Hepatocyte (in vitro differentiated cells): Measurements from ENCODE around the gene RAB11FIP4. TPM values are rescaled to one million over a fixed set of nuclear protein-coding genes. Genes with fewer than 3 reads are reported as not detected.

Source experiments
- DNase-seq: peaks from one replicate; pipeline ENCODE4 v3.0.0-alpha.2; 2016; ENCODE audit warnings: low spot score
- H2AFZ ChIP-seq: fragments of 200-600 bp; sonication (generic); 2 replicates; pipeline ENCODE4 v1.6.0; 2016; ENCODE audit warnings: antibody characterized with exemption, mild to moderate bottlenecking
- H3K27ac ChIP-seq: fragments of 200-600 bp; sonication (generic); 2 replicates; pipeline ENCODE4 v1.5.1; 2016; ENCODE audit warnings: mild to moderate bottlenecking
- H3K27me3 ChIP-seq: fragments of 200-600 bp; sonication (generic); 2 replicates; pipeline ENCODE4 v1.6.1; 2016
- H3K36me3 ChIP-seq: fragments of 200-600 bp; sonication (generic); replicated peaks from 2 replicates; pipeline ENCODE4 v1.5.1; 2016; ENCODE audit warnings: low read depth; ENCODE audit not compliant: insufficient read depth
- H3K4me1 ChIP-seq: fragments of 200-600 bp; sonication (generic); 2 replicates; pipeline ENCODE4 v1.5.1; 2016; ENCODE audit warnings: mild to moderate bottlenecking, moderate library complexity; ENCODE audit not compliant: insufficient read depth
- H3K4me2 ChIP-seq: fragments of 200-600 bp; sonication (generic); 2 replicates; pipeline ENCODE4 v1.6.0; 2016
- H3K4me3 ChIP-seq: fragments of 200-600 bp; sonication (generic); 2 replicates; pipeline ENCODE4 v1.5.1; 2016; ENCODE audit warnings: mild to moderate bottlenecking
- H3K79me2 ChIP-seq: fragments of 200-600 bp; sonication (generic); 2 replicates; pipeline ENCODE4 v1.6.0; 2017; ENCODE audit warnings: mild to moderate bottlenecking
- H3K9me2 ChIP-seq: fragments of 200-600 bp; sonication (generic); replicated peaks from 2 replicates; pipeline ENCODE4 v1.6.0; 2017; ENCODE audit warnings: mild to moderate bottlenecking; ENCODE audit not compliant: insufficient read depth
- H3K9me3 ChIP-seq: fragments of 200-600 bp; sonication (generic); 2 replicates; pipeline ENCODE4 v1.5.1; 2016; ENCODE audit warnings: low read depth, mild to moderate bottlenecking
- H4K20me1 ChIP-seq: fragments of 200-600 bp; sonication (generic); 2 replicates; pipeline ENCODE4 v1.6.0; 2016; ENCODE audit warnings: mild to moderate bottlenecking; ENCODE audit not compliant: insufficient read depth, poor library complexity, severe bottlenecking
- CTCF ChIP-seq: fragments of 200-600 bp; sonication (generic); IDR thresholded peaks from 2 replicates; pipeline ENCODE4 v1.5.1; 2016; ENCODE audit warnings: antibody characterized with exemption, mild to moderate bottlenecking; ENCODE audit not compliant: poor library complexity
- EZH2 ChIP-seq: fragments of 200-600 bp; sonication (generic); IDR thresholded peaks from 2 replicates; pipeline ENCODE4 v1.6.1; 2016; ENCODE audit warnings: antibody characterized with exemption, mild to moderate bottlenecking, borderline replicate concordance
- EZH2phosphoT487 ChIP-seq: fragments of 200-600 bp; sonication (generic); IDR thresholded peaks from one replicate; pipeline ENCODE4 v1.6.1; 2018; ENCODE audit warnings: antibody characterized with exemption, mild to moderate bottlenecking, low read depth, moderate library complexity; ENCODE audit not compliant: unreplicated experiment, severe bottlenecking
- WGBS: methylation state at CpG from one replicate; pipeline ENCODE4 v1.1.6; 2016; ENCODE audit warnings: low lambda C conversion rate; ENCODE audit errors: missing lambda C conversion rate; 5-methylcytosine and 5-hydroxymethylcytosine counted together
- polyA plus RNA-seq: library from polyadenylated mRNA; unstranded; fragments of >200 nt; fragmentation: Nextera tagmentation; extraction: Ambion mirVana; gene quantifications from 2 replicates; pipeline ENCODE4 v1.2.1, GENCODE V29; 2016
- total RNA-seq: library from RNA; depleted of rRNA; stranded (reverse); fragments of >200 nt; gene quantifications from 2 replicates; pipeline ENCODE4 v1.2.3, GENCODE V29; 2014

RAB11FIP4 gene
- total and polyA plus RNA-seq, 2 experiments from 2014 or later: 25.8 to 35.6 TPM

DNA sequence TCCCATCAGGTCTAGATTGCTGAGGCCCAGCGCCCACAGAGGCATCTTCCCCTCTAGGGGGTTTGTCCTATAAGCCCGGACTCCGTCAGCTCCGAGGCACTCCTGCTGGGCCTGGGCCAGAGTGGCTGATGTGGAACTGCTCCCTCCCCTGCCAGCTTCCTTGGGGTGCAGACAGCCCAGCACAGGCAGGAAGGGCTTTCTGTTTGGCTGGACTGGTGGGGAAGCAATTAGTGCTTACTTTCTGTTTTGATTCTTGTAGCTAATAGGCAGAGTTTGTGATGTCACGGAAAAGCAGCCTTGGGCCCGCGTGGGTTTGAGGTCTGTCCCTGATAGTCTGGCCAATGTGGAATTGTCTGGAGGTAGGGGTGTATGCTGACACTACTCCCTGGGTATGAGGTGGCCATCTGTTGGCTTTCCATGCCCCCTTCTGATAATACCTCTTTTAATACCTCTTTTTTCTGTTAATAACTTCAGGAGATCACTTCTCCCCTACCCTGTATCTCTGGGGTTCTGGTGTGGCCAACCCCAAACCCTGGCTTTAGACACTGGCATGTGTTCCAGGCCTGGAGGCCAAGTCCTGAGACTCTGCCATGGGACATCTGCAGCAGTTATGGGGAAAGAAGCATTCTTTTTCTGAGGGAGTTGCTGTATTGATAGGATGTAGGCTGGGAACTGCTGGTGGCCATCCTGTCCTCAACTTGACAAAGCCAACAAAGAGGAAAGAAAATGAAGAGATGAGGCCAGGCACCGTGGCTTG is 190.9 kb downstream of the RAB11FIP4 start:
- Histone ChIP-seq H3K4me2 (no peak overlapping the region), H3K27me3 (no peaks in the 10 kb centered on the region), H3K4me3 (no peak overlapping the region), H3K27ac (no peak overlapping the region), H2AFZ (no peak overlapping the region), H3K9me3 (no peaks in the 10 kb centered on the region), H3K79me2 (peaks cover 3% of the 10 kb centered on the region), H4K20me1 (no peaks in the 10 kb centered on the region), H3K36me3 (no peaks in the 10 kb centered on the region), H3K4me1 (peaks cover 3% of the 10 kb centered on the region), H3K9me2 (no peaks in the 10 kb centered on the region)
- 83% methylated on average over 8 of the region's 8 CpGs for WGBS
- DNase-seq: no peak
- TF ChIP-seq CTCF (no peak), EZH2 (no peak), EZH2phosphoT487 (no peak)

DNA sequence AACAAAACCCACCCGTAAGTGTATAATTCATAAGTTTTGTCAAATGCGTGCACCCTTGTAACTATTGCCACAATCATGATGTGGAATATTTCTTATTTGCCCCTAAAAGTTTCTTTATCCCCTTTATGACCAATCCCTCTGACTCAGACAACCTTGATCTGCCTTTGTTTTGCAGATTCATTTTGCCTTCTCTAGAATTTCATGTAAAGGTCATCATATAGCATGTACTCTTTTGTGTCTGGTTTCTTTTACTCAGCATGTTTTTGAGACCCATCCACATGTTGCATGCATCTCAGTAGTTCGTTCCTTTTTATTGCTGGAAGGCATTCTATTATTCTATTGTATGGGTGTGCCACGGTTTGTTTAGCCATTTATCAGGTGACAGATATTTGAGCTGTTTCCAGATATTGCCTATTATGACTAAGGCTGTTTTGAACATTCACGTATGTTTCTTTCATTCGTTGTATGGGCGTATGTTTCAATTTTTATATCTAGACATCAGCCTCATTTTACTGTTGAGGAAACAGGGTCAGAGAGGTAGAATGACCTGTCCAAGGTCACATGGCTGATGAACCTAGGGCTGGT is 192.4 kb downstream of the RAB11FIP4 start:
- no peak overlapping the region for H2AFZ ChIP-seq
- H3K4me3 ChIP-seq: no peak overlapping the region
- no peaks in the 10 kb centered on the region for H3K36me3 ChIP-seq
- no peaks in the 10 kb centered on the region for H3K9me2 ChIP-seq
- no peaks in the 10 kb centered on the region for H4K20me1 ChIP-seq
- no peak overlapping the region for H3K27ac ChIP-seq
- no peaks in the 10 kb centered on the region for H3K9me3 ChIP-seq
- H3K4me2 ChIP-seq: no peak overlapping the region
- H3K79me2 ChIP-seq: no peaks in the 10 kb centered on the region
- TF ChIP-seq EZH2phosphoT487 (no peak), CTCF (no peak), EZH2 (no peak)
- H3K27me3 ChIP-seq: no peaks in the 10 kb centered on the region
- peaks cover 3% of the 10 kb centered on the region for H3K4me1 ChIP-seq
- no peak for DNase-seq
- 75% methylated on average over 7 of the region's 7 CpGs for WGBS

DNA sequence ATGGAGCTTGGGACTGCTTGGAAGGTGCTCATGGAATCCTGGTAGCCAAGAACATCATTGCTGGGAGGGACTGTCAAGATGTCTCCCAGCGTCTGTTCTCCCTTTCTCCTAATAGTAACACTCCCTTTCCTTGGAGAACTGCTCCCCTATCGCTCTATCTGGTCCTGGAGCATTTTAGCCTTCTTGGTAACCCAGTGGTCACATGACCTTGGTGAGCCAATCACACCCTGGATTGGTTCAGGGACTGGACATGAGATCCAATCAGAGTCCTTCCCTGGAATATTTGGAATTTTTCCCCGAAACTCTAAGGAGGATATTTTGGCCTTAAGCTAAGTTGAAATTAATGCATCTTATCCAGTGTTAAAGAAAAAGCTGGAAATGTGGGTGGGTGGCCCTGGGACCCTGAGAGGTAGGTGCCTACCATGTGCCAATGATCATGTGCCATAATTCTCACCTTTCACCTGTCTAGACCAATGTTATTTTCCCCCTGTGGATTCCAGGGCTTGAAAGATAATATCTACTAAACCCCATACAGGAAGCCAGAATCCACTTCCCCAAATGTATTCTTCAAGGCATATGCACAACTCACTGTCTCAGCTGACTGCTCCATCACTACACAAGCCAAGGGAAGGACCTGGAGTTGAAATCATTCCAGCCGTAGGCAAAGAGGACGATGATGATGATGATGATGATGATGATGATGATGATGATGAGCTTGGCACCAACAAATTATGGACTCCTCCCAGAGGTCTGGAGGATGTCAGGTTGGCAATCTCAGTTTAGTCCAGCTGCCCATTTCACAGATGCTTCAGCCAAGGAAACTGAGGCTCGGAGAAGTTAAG is 193.2 kb downstream of the RAB11FIP4 start:
- H2AFZ ChIP-seq: no peak overlapping the region
- H3K9me2 ChIP-seq: no peaks in the 10 kb centered on the region
- H3K27ac ChIP-seq: no peak overlapping the region
- no peaks in the 10 kb centered on the region for H3K79me2 ChIP-seq
- no peak overlapping the region for H3K4me2 ChIP-seq
- no peaks in the 10 kb centered on the region for H3K27me3 ChIP-seq
- no peaks in the 10 kb centered on the region for H4K20me1 ChIP-seq
- H3K36me3 ChIP-seq: no peaks in the 10 kb centered on the region
- H3K4me3 ChIP-seq: no peak overlapping the region
- H3K9me3 ChIP-seq: no peaks in the 10 kb centered on the region
- 98% methylated on average over 6 of the region's 6 CpGs for WGBS
- no peak for TF ChIP-seq EZH2
- no peak for DNase-seq
- H3K4me1 ChIP-seq: peaks cover 3% of the 10 kb centered on the region

DNA sequence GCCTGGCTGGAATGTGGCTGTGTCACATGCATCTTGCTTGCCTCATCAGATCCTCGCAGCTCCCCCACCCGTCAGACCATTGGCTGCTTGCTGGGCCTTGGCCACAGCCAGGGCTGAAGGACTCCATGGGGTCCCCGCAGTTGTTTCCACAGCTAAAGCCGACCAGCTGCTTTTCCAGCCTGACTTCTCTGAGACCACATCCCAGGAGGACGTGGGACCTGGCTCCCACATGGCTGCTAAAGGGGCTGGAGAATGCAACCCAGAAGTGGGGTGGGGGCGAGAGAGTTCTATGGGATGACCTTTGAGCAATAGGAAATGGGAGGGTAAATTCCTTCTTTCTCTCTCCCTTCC is 193.8 kb downstream of the RAB11FIP4 start:
- DNase-seq: no peak
- no peaks in the 10 kb centered on the region for H3K27me3 ChIP-seq
- H3K9me3 ChIP-seq: no peaks in the 10 kb centered on the region
- no peaks in the 10 kb centered on the region for H3K36me3 ChIP-seq
- H3K27ac ChIP-seq: no peak overlapping the region
- peaks cover 3% of the 10 kb centered on the region for H3K4me1 ChIP-seq
- no peak for TF ChIP-seq CTCF
- TF ChIP-seq EZH2phosphoT487: no peak
- TF ChIP-seq EZH2: no peak
- H3K79me2 ChIP-seq: no peaks in the 10 kb centered on the region
- no peaks in the 10 kb centered on the region for H4K20me1 ChIP-seq
- H3K9me2 ChIP-seq: no peaks in the 10 kb centered on the region
- H3K4me2 ChIP-seq: no peak overlapping the region
- H3K4me3 ChIP-seq: no peak overlapping the region
- 98% methylated on average over 6 of the region's 6 CpGs for WGBS
- H2AFZ ChIP-seq: no peak overlapping the region
